NCI-H2107 treated with DMSO at 0.1 percent for 48 hours (cell line): ENCODE data around the gene ZNF132.
"Not testable (repeated sequence)": the region's sequence is repeated elsewhere in the genome, so short reads cannot be mapped to it uniquely, and the experiment has no call there.

Source experiments
- DNase-seq: peaks from one replicate; lab custom pipeline; 2025; ENCODE audit not compliant: unreplicated experiment; lab: John Stamatoyannopoulos, UW

Gene ZNF132

DNA sequence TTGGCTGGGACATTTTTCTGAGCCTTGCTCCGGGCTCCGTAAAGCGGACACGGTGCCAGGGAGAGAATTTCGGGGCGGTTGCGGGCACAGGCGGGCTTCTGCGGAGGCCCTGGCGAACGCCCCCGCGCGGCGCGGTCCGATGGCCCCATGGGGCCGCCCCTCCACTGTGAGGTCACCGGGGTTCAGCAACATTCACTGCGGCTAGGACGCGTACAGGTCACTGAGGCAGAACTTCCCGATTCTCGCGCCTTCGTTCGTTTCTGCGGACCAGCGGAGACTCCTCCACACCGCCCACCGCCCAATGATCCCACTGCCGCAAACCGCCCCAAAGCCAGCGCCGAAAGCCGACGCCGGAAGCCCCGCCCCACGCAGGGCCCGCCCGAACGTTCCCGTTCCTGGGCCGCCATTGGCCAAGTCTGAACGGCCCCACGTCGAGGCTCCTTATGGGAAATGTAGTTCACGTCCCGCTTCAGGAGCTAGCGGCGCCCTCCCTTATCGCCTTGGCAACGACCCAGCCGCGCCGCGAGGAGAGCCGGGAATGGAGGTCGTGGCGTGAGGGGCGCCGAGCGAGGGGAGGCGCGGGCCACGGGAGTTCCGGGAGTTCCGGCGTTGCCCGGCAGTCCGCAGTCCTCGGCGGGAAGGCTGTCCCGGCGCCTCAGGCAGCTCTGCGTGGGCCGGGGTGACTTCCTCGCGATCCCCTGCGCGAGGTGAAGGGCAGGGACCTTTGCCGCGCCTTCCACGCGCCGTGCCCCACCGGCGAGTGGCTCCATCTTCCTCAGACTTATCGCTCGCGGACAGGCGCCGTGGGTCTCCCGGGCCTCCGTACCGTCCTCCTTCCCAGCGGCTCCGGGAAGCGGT, 31.6 kb downstream of the ZNF132 start, which contains the start of gene ZNF584:
Gene ZNF584, plus strand, starts transcription at position 498 of the 858 bp plus-strand sequence. CDS start 499 bp downstream, outside the sequence.
- DNase-seq: peak; percentile 91

GRCh38 chr19:58407658-58408151, 32.2 kb downstream of the ZNF132 start:
- no peak for DNase-seq

DNA sequence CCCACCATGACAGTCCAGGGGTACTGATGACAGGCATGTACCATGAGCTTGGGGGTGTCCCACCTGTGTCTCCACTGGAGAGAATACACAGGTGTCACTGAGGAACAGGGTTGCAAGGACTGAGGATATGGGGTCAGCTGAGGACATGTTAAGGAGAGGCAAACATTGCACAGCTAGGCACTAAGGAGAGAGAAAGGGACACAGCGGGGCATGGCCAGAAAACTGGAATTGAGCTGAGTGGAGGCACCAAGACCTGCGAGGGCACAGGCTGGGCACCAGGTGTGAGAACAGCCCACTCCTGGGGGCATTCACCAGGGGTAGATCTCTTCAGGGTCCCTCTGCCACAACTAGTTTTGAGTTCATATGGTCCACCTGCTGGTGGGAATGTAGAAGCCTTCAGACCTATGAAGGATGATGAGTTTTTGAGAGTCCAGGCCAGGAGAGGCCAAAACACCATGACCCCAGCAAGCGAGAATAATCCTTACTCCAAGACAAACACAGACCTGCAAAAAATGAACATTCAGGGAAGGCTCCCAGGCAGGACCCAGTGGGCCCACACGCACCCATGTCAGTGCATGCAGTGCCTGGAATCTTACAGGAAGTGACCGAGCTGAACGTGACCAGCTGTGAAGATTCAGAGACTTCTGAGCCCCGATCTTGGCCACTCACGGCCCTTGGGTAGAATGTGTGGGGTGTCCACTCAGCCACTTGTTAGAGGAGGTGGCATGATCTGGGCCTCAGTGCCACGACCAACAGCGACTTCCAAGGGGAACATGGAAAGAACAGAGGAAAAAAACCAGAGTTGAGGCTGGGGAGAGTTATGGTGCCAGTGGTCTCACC, 32.9 kb downstream of the ZNF132 start:
- no peak for DNase-seq

DNA sequence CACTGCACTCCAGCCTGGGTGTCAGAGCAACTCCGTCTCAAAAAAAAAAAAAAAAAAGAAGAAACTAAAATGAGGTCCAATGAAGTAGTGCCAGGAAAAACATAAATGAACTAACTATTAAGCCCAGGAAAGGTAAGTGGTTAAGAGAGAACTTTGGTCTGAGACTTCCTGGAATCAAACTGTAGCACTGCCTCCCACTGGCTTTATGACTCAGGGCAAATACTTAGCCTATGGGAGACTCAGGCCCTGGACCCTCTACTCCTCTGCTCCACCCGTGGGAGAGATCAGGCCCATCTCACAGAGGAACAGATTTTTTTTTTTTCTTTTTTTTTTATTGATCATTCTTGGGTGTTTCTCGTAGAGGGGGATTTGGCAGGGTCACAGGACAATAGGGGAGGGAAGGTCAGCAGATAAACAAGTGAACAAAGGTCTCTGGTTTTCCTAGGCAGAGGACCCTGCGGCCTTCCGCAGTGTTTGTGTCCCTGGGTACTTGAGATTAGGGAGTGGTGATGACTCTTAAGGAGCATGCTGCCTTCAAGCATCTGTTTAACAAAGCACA, 36.0 kb downstream of the ZNF132 start:
- not testable (repeated sequence) for DNase-seq

- DNase-seq: no peak
Measured at GRCh38 chr19:58401840-58402421, 38.0 kb downstream of the ZNF132 start.

DNA sequence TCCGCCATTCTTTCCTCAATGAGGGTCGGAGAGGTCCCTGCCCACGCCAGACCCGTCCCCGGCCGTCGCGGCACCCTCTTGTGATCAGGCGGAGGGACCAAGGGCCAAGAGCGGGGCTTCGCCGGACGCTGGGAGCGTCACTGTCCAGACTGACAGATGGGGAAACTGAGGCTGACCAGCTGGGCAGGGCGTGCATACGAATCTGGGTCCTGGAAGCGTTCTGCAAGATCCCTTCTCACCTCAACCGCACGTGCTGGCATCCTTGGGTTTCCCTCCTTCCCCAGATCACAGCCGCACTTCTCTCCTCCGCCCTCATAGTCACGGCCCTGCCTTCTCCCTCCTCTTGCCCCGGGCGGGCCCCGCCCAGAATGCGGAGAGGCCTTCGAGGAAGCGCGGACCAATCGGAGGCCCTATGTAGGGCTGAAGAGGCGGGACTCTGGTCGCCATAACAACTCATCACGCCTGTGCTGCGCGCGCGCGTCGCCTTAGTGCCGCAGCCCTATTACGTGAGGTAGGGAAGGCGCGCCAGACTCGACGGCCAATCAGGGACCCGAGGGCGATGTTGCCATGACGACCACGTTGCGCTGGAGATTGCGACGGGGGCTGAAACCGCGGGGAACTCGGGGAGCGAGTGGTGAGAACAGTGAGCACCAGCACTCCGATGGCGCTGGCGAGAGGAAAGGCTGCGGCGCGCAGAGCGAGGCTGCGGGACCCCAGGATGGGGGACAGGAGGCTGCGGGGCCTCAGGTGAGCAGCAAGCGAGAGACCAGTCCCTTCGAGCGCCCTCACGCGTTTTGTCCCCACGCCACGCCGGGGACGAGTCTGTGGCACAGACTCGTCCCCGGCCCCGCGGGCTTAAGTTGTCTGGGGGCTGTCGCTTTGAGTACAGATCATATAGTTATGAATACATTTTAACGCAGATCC, 38.8 kb downstream of the ZNF132 start:
- peak; percentile 90 for DNase-seq

DNA sequence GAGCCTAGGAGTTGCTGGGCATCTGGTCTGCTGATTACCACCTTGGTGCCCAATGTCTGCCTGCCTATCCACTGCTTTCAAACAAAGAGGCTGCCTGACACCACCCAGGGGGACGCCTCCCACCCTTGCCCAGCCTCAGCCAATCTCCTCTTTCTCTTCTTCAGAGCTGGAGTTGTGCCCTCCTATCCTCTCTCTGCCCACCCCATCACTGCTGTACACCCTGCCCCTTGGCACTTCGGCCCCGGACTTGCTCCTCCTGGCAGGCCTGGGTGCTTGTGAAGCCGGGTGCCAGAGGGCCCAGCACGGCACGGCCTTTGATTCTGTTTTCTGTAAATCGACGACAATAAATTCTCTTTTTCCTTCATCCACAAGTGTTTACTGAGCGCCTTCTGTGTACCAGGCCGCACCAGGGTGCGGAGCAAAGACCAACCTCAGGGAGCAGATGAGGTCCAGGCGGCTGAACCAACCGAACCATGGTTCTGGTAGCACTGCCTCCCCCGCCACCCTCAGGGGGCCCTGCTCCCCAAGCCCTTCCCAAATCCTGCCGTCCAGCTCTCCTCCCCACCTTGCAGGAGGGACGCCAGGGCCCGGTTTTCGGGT, 39.5 kb downstream of the ZNF132 start:
- DNase-seq: no peak

- no peak for DNase-seq
Measured at GRCh38 chr19:58399903-58400302, 40.0 kb downstream of the ZNF132 start.

DNA sequence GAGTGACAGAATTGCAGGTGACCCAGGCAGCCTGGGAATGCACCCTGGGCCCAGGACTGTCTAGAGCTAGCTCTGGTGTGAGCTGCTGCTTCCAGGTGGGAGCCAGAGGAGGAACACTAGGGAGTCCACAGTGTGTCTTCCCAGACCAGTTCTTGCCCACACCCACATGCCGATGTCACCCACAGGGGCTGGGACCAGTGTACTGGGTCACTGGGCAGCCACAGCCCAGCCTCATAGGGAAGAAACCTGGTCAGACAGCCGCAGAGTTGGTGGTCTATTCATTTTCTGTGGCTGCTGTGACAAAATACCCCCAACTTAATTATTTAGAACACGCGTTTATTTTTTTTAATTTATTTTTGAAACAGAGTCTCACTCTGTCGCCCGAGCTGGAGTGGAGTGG, 41.4 kb downstream of the ZNF132 start:
- DNase-seq: no peak

- DNase-seq: no peak
Measured at GRCh38 chr19:58398087-58398486, 41.9 kb downstream of the ZNF132 start.

GRCh38 chr19:58397533-58398037, 42.4 kb downstream of the ZNF132 start:
- no peak for DNase-seq

- no peak for DNase-seq
Measured at GRCh38 chr19:58396691-58397532, 43.0 kb downstream of the ZNF132 start.

- no peak for DNase-seq
Measured at GRCh38 chr19:58395979-58396627, 43.9 kb downstream of the ZNF132 start.

- no peak for DNase-seq
Measured at GRCh38 chr19:58395220-58395978, 44.6 kb downstream of the ZNF132 start, which contains the start of gene RNF225. Gene RNF225, plus strand, starts transcription at chr19:58395656. Its CDS starts 434 bp downstream, at chr19:58396090.

DNA sequence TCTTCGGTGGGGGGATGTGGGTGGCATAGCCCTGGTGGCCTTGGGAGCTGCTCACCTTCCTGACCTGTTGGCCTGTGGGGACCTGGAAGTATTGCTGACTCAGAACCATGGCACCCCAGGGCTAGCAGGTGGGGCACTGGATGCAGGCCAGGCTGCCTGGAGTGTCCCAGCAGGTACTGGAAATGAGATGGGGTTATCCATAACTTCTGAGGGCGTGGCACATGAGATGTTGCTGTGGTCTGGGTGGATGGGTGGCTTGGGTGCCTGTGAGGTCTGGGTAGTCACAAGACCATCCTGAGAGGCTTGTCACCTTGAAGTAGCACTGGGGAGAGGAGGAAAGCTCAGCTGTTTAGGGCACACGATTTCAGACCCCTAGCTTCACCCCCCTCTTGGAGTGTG, 45.1 kb downstream of the ZNF132 start:
- DNase-seq: no peak

- no peak for DNase-seq
Measured at GRCh38 chr19:58393725-58394033, 46.3 kb downstream of the ZNF132 start.
